Peyer's patch (tissue), 4 donors: ENCODE measurements around the gene SYNRG. TPM values are rescaled to one million over a fixed set of nuclear protein-coding genes. Genes with fewer than 3 reads are reported as not detected.
A peak's percentile ranks its signal among the peaks of the same experiment; 100 is the strongest.

Source experiments
- DNase-seq, 3 donors: peaks; one replicate each; pipeline ENCODE4 v3.0.0-alpha.2; 2017 to 2019
- H3K27ac ChIP-seq, 4 donors: fragments of 200-600 bp; sonication (generic); one replicate each; pipeline ENCODE4 v1.5.1; 2016 to 2019
- H3K27me3 ChIP-seq, 2 donors: fragments of 200-600 bp; sonication (generic); one replicate each; pipeline ENCODE4 v1.5.1; 2019
- H3K36me3 ChIP-seq, 3 donors: fragments of 200-600 bp; sonication (generic); one replicate each; pipeline ENCODE4 v1.5.1; 2016 to 2019
- H3K4me1 ChIP-seq, 4 donors: fragments of 200-600 bp; sonication (generic); one replicate each; pipeline ENCODE4 v1.5.1; 2016 to 2019
- H3K4me3 ChIP-seq, 4 donors: fragments of 200-600 bp; sonication (generic); 1 replicate in 3 of 4; 2 replicates in 1 of 4; pipeline ENCODE4 v1.5.1; 2016 to 2019; ENCODE audit warnings: mild to moderate bottlenecking in 1 of 4
- H3K9me3 ChIP-seq, 4 donors: fragments of 200-600 bp; sonication (generic); one replicate each; pipeline ENCODE4 v1.5.1; 2016 to 2019; ENCODE audit warnings: mild to moderate bottlenecking in 1 of 4
- POLR2A ChIP-seq, 2 donors: fragments of 450-650 bp; IDR thresholded peaks; one replicate each; pipeline ENCODE4 v1.5.1; 2017; ENCODE audit warnings: antibody characterized with exemption in 2 of 2, mild to moderate bottlenecking in 2 of 2, moderate library complexity in 2 of 2
- total RNA-seq, 4 donors: library from RNA; depleted of rRNA; stranded (reverse); fragments of >200 nt; gene quantifications; one replicate each; pipeline ENCODE4 v1.1.0, GENCODE V29; 2016
- TF ChIP-seq, protein P1 (sequence below), 6 experiments: fragments of 450-650 bp in 4 of 6; fragments of 200-600 bp in 2 of 6; sonication (generic) in 1 of 6; IDR thresholded peaks; one replicate each; pipeline ENCODE4 v1.5.1; 2017 to 2019; ENCODE audit warnings: antibody characterized with exemption in 6 of 6, mild to moderate bottlenecking in 3 of 6, moderate library complexity in 1 of 6

Gene SYNRG
- total RNA-seq, 4 donors from 2014 or later, result 42.5 to 102 (median 49.5) TPM

DNA sequence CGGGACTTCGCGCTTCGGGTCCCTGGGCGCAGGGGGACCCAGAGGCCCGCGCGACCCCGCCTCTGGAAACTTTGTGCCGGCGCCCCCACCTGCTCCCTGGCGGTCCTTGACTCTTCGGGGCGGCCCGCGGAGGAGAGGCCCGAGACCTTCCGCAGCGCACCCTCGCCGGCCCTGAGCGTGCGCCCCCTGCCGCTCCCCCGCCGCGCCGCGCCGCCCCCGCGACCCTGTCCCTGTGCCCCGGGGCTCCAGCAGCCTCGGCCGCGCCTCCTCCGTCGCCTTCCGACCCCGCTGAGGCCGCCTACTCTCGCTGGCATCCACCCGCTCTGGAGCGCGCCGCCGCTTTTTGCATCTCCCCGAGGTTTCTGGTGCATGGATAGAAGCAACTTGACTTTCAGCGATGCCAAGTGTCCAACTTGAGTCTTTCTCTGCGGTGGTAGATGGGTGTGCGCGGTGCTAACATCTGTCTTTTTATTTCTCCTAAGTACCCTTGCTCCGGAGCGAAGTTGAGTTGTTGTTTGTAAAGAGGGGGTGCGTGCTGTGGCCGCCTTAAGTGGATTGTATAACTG, 119.1 kb downstream of the SYNRG start:
- Histone ChIP-seq H3K4me3 (peak overlapping the region; percentile 68 to 93 (median 70)), H3K9me3 (no peaks in the 10 kb centered on the region), H3K27ac (peak overlapping the region; percentile 69 to 90 (median 84)), H3K27me3 (no peaks in the 10 kb centered on the region), H3K36me3 (no peaks in the 10 kb centered on the region), H3K4me1 (peaks cover 0 to 19% (median 0%) of the 10 kb centered on the region in 4 donors)
- no peak for TF ChIP-seq POLR2A (IDR thresholded peaks at IDR 0.05)
- TF ChIP-seq, protein P1, sequence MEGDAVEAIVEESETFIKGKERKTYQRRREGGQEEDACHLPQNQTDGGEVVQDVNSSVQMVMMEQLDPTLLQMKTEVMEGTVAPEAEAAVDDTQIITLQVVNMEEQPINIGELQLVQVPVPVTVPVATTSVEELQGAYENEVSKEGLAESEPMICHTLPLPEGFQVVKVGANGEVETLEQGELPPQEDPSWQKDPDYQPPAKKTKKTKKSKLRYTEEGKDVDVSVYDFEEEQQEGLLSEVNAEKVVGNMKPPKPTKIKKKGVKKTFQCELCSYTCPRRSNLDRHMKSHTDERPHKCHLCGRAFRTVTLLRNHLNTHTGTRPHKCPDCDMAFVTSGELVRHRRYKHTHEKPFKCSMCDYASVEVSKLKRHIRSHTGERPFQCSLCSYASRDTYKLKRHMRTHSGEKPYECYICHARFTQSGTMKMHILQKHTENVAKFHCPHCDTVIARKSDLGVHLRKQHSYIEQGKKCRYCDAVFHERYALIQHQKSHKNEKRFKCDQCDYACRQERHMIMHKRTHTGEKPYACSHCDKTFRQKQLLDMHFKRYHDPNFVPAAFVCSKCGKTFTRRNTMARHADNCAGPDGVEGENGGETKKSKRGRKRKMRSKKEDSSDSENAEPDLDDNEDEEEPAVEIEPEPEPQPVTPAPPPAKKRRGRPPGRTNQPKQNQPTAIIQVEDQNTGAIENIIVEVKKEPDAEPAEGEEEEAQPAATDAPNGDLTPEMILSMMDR (IDR thresholded peaks at IDR 0.05), result peak in 4 of 6 experiments; percentile 22 to 32 (median 28)
- peak; percentile 57 to 85 (median 69) for DNase-seq

DNA sequence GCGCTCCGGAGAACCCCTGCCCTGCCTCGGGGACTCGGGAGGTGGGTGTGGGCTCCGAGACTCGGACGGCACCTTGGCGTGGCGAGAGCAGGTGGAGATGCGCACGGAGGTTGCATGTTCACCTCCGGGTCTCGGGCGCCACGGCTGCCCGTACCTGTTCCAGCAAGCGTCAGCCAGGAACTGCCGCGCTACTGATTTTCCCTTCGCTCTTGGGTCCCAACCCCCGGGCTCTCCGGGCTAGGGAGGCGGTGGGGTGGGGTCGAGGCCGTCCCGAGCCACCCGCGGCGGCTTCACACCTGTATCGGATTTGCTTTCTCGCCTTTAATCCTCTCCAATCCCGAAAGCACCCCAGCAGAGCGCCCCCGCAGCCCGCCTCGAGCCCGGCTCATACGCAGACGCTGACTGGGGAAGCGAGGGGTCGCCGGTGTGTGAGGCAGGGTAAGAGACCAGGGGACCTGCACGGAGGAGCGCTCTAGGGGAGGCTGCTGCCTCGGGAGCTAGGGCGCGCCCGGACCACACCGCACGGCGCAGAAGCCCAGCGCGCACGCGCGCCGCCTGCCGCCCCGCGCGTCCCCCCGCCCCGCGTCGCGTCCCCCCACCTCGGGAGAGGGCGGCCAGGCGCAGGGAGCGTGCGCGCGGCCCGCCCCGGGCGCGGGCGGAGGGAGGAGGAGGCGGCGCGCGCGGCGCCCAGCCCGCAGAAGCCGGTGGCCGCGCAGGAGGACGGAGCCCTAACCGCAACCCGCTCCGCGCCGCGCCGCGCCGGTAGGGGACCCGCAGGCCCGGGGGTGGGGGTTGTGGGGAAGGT, 119.8 kb downstream of the SYNRG start, which contains the start of gene DUSP14:
DUSP14 (plus strand) TSS at position 695 of the 805 bp plus-strand sequence. CDS start 22,382 bp downstream, outside the sequence.
- TF ChIP-seq POLR2A (IDR thresholded peaks at IDR 0.05), result peak in 1 of 2 donors; percentile 13
- TF ChIP-seq, protein P1 (IDR thresholded peaks at IDR 0.05), result no peak
- H3K4me1 ChIP-seq, result peaks cover 0 to 19% (median 0%) of the 10 kb centered on the region in 4 donors
- no peaks in the 10 kb centered on the region for H3K27me3 ChIP-seq

GRCh38 chr17:37488607-37489196, 120.5 kb downstream of the SYNRG start:
- TF ChIP-seq, protein P1 (IDR thresholded peaks at IDR 0.05), result no peak
- no peak for TF ChIP-seq POLR2A (IDR thresholded peaks at IDR 0.05)
- no peaks in the 10 kb centered on the region for H3K27me3 ChIP-seq
- peak overlapping the region; percentile 68 to 93 (median 70) for H3K4me3 ChIP-seq
- H3K4me1 ChIP-seq, result peaks cover 0 to 21% (median 0%) of the 10 kb centered on the region in 4 donors
- peak; percentile 65 to 90 (median 79) for DNase-seq
- H3K27ac ChIP-seq, result peak overlapping the region; percentile 81 to 90 (median 84)
- no peaks in the 10 kb centered on the region for H3K9me3 ChIP-seq
- no peaks in the 10 kb centered on the region for H3K36me3 ChIP-seq

More for the DNA sequence above, 119.8 kb downstream of the SYNRG start, which contains the start of gene DUSP14:
- peak within 1 kb of the TSS; percentile 68 to 93 (median 70) for H3K4me3 ChIP-seq
- H3K36me3 ChIP-seq, result no peaks in the 10 kb centered on the region
- peak; percentile 68 to 88 (median 85) for DNase-seq
- peak within 1 kb of the TSS; percentile 81 to 90 (median 84) for H3K27ac ChIP-seq
- H3K9me3 ChIP-seq, result no peaks in the 10 kb centered on the region

- Histone ChIP-seq H3K9me3 (no peaks in the 10 kb centered on the region), H3K4me3 (peak overlapping the region in 2 of 4 donors; percentile 69 to 93), H3K36me3 (no peaks in the 10 kb centered on the region), H3K4me1 (peaks cover 0 to 23% (median 0%) of the 10 kb centered on the region in 4 donors), H3K27me3 (no peaks in the 10 kb centered on the region), H3K27ac (peak overlapping the region in 3 of 4 donors; percentile 26 to 90 (median 86))
- DNase-seq, result no peak
- no peak for TF ChIP-seq POLR2A (IDR thresholded peaks at IDR 0.05)
- TF ChIP-seq, protein P1 (IDR thresholded peaks at IDR 0.05), result no peak
These were observed 121.1 kb downstream of the SYNRG start for GRCh38 chr17:37488009-37488604.

- Histone ChIP-seq H3K9me3 (no peaks in the 10 kb centered on the region), H3K4me1 (peaks cover 0 to 20% (median 0%) of the 10 kb centered on the region in 4 donors), H3K4me3 (no peak overlapping the region), H3K27me3 (no peaks in the 10 kb centered on the region), H3K27ac (no peak overlapping the region), H3K36me3 (no peaks in the 10 kb centered on the region)
- no peak for DNase-seq
- TF ChIP-seq, protein P1 (IDR thresholded peaks at IDR 0.05), result no peak
- TF ChIP-seq POLR2A (IDR thresholded peaks at IDR 0.05), result no peak
These were observed 123.2 kb downstream of the SYNRG start for GRCh38 chr17:37485938-37486570.
